Epidermal melanocyte (primary cell): ENCODE results near the gene PKNOX2.

Experiments
- DNase-seq: peaks from one replicate; pipeline ENCODE4 v3.0.0; 2011; ENCODE audit warnings: low spot score; ENCODE audit not compliant: insufficient read length

Gene PKNOX2

DNA sequence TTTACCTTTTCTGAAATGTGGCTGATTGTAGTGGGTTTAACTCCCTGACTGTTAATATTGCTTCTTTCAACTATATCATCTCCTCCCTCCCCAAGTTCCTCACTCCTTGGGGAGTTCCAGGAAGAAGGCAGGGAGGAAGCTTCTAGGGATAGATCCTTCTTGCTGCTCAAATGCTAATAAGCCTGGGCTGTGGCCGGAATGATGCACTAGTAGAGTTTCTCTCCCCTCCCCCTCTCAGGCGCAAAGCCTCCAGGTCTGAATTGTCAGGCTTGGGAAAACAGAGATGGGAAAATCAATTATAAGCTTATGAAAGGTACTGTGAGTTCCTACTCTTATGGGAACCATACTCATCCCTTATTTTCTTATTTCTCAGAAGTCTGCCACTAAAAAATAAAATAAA, 300.7 kb downstream of the PKNOX2 start:
- DNase-seq, result no peak

DNA sequence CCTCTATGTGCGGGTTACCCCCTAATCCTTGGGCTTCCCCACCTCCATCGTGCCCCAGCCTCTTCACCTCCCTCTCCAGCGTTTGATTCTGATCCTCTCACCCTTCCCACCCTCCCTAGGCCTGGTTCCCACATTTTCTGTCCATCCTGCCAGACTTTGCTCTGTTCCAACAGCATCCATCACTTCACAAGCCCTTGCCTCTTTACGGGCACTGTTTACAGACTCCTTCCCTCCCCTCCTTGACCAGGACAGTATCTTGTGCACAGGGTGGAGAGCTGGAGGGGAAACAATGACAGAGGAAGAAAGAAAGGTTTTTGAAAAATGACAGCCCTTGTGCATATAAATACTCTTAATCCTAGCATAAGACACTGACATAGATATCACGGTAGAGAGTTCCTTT, 301.1 kb downstream of the PKNOX2 start:
- DNase-seq, result no peak

DNA sequence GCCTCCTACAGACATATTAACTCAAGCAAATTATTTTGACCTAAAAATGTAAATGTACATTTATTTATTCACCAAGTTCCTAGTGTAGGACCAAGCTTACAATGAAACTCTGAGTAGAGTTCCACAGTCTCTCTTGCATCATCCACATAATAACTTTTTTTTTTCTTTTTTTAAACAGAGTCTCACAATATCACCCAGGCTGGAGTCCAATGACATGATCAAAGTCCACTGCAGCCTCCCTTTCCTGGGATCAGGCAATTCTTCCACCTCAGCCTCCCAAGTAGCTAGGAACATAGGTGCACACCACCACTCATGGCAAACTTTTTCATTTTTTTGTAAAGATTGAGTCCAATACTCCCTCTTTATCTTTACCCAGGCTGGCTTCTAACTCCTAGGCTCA, 303.5 kb downstream of the PKNOX2 start:
- DNase-seq, result no peak

DNA sequence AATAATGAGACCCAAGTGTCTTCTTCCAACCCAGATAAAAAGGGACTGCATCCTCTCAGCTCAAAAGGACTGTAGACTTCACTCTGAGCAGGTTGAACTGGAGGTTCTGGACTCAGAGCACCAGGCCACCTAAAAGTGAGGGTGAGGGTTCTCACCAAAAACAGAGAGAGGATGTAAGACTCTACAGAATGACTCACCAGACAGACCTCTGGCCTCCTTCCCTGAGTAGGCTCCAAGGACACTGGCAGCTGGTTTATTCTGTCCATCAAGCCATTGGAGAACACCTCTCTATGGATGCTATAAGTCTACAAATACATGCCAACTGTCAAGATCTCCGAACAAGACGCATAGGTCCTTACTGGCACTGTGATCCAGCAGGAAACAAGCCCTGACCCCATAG, 304.3 kb downstream of the PKNOX2 start:
- DNase-seq, result no peak

DNA sequence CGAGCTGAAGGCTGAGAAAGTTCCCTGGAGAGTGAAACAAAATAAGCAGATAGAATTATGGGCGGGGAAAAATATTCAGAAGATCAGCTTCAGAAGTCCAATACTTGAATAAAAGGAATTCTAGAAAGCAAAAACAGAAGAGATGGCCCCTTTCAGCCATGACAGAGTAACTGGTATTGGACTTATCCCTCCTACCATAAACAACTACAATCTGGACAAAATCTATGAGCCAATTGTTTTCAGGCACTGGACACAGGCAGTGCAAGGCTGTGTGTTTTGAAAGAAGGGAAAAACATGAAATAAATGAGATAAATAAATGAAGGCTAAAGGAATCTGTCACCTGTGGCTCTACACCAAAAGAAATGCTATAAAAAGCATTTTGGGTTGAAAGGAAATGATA, 305.8 kb downstream of the PKNOX2 start:
- DNase-seq, result no peak

DNA sequence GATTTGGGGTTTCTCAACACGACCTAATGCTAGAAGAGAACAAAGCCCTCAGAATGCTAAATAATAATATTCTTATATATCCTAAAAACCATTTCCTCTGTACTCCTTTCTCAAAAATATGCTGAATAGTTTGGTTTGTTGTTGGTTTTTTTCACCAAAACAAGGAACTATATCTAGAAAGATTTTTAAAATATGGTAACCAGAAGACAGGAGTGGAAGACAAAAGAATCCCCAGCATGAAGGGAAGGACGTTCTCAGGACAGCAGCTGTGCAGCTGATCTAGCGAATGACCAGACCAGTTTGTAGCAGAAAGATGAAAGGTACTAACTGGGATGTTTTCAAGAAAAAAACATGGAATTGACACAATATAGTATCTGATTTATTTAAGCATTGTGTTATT, 312.2 kb downstream of the PKNOX2 start:
- no peak for DNase-seq

DNA sequence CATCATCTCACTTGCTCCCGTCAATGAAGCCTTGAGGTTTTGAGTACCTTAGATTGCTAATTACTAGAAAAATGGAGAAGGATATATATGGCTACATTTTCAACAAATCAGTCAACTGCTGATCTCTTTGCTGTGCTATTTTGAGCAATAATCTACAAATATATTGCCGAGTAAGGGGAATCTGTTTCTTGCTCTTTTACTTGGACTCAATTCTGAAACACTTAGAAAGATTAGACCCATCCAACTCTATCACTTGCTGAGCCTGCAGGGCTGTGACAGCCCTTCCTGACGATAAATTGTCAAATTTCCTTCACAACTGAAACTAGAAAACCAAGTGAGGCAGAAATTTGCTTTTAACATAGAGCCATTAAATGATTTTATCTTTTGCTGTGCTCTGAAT, 314.6 kb downstream of the PKNOX2 start:
- no peak for DNase-seq

DNA sequence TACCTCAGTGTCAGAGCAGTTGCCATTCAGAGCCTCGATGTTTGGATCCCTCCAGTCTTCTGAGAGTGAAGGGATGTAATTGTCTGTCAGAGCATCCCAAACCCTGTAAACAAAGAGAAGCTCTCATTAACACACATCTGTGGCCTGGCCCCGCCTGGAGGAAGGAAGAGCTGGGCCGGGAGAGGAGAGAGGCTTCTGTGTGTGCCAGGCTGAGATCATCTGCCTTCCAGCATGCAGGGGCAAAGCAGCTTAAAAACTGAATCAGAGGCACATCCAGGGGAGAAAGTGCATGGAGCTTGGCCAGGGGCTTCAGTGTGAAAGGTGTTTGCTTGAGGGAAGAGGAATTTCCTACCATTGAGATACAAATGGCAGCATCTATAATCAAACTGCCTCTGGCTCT, 317.0 kb downstream of the PKNOX2 start:
- DNase-seq, result peak; percentile 67
